Heart right ventricle (tissue), 16 donors: ENCODE results near the gene IL10. TPM values are rescaled to one million over a fixed set of nuclear protein-coding genes. Genes with fewer than 3 reads are reported as not detected.

Source experiments
- ATAC-seq, 8 donors: fragments of 200-7000 bp; cut with Tn5 transposase; one replicate each; pipeline ENCODE4 v1.9.1; 2020; ENCODE audit warnings: mild to moderate bottlenecking in 8 of 8, moderate library complexity in 8 of 8, moderate number of reproducible peaks in 1 of 8
- DNase-seq, 2 donors: peaks; one replicate each; pipeline ENCODE4 v3.0.0-alpha.2; 2020
- H3K27ac ChIP-seq, 10 donors: fragments of 200-600 bp; sonication (generic) in 2 of 10; one replicate each; pipeline versions ENCODE4 v1.5.0 to v1.8.0; 2020 to 2022; ENCODE audit warnings: mild to moderate bottlenecking in 3 of 10
- H3K27me3 ChIP-seq, 7 donors: fragments of 200-600 bp; one replicate each; pipeline ENCODE4 v1.8.0; 2021 to 2022; ENCODE audit warnings: mild to moderate bottlenecking in 2 of 7
- H3K36me3 ChIP-seq, 9 donors: fragments of 200-600 bp; sonication (generic) in 1 of 9; one replicate each; pipeline versions ENCODE4 v1.5.0 to v1.8.0; 2020 to 2022; ENCODE audit warnings: mild to moderate bottlenecking in 2 of 9
- H3K4me1 ChIP-seq, 9 donors: fragments of 200-600 bp; sonication (generic) in 1 of 9; one replicate each; pipeline versions ENCODE4 v1.5.0 to v1.8.0; 2020 to 2022; ENCODE audit warnings: mild to moderate bottlenecking in 4 of 9
- H3K4me3 ChIP-seq, 10 donors: fragments of 200-600 bp; sonication (generic) in 2 of 10; one replicate each; pipeline versions ENCODE4 v1.5.0 to v1.8.0; 2020 to 2022; ENCODE audit warnings: mild to moderate bottlenecking in 7 of 10, moderate library complexity in 2 of 10
- H3K9me3 ChIP-seq, 11 donors: fragments of 200-600 bp in 10 of 11; sonication (generic) in 2 of 11; one replicate each; pipeline versions ENCODE4 v1.5.0 to v1.8.0; 2013 to 2022; ENCODE audit warnings: mild to moderate bottlenecking in 2 of 11, control low read depth in 1 of 11, moderate library complexity in 1 of 11
- CTCF ChIP-seq, 9 donors: fragments of 200-600 bp; sonication (generic) in 2 of 9; IDR thresholded peaks; one replicate each; pipeline versions ENCODE4 v1.5.0 to v1.8.0; 2021 to 2022; ENCODE audit warnings: antibody characterized with exemption in 9 of 9, mild to moderate bottlenecking in 5 of 9, moderate library complexity in 1 of 9
- WGBS, 2 donors: extraction: QIAGEN DNeasy Blood & Tissue Kit; methylation state at CpG; one replicate each; pipeline ENCODE4 v1.1.7; 2013; ENCODE audit warnings: inconsistent platforms in 1 of 2; 5-methylcytosine and 5-hydroxymethylcytosine counted together
- intact Hi-C, 10 donors: fragments of 100-400 bp; cut with DNase I; formaldehyde crosslinking; loops; one replicate each; pipeline versions ENCODE4 v1.11.1 to v1.14.2; 2022
- polyA plus RNA-seq, 2 donors: library from polyadenylated mRNA; stranded (reverse); fragments of 200-250 nt; gene quantifications; one replicate each; pipeline ENCODE4 v1.2.3, GENCODE V29; 2013
- total RNA-seq, 10 donors: library from RNA; stranded (reverse); fragmentation: NEBNext Ultra II Directional in 3 of 10; extraction: Animal tissue kit (Norgen Biotek cat#: 25700) in 3 of 10; gene quantifications; one replicate each; pipeline versions ENCODE4 v1.2.1 to v1.2.4, GENCODE V29; 2021 to 2023
- donor health status: Arrhythmogenic right ventricular cardiomyopathy.
- donor health status: ischemic (EF 13 %, LVEDD 7.1; RV severe dilation, severe dysfunction).
- donor health status: healthy with polysubstance abuse.
- donor health status: DM: no; HTN: yes; CAD: no.
- donor health status: DM: no; HTN: no; CAD: no.
- donor health status: ischemic (EF 25% LVEDD 6.9; RV normal size, moderate dysfunction).
- donor health status: ischemic (EF 25% LVEDD 5.7; RV mildly dilated, moderate dysfunction).
- donor health status: healthy.
- donor health status: DM: yes; HTN: yes; CAD: no.
- donor health status: Ischemic cardiomyopathy.
- donor health status: ischemic (EF 35%, LVEDD 5.7; RV mildly dilated, moderate dysfunction).
- donor health status: nonischemic (EF 11% LVEDD 7.7; RV severe dilation, severe dysfunction).
- donor health status: DM: yes; HTN: yes; CAD: no.
- donor health status: PGD.
- donor health status: ischemic (EF 29% LVEDD 5.4; RV normal size, mild dysfunction).
- donor health status: nonischemic (EF 23%, LVEDD 6.1; RV moderate dilation, normal function).

The IL10 gene
- total and polyA plus RNA-seq, 12 donors, result 0.25 to 2.6 (median 0.78) TPM; not detected in 2

GRCh38 chr1:206725109-206725963 is 47.0 kb downstream of the IL10 start:
- H3K36me3 ChIP-seq, result peaks cover 0 to 20% (median 14%) of the 10 kb centered on the region in 9 donors
- peak overlapping the region in 9 of 10 donors; percentile 12 to 95 (median 86) for H3K27ac ChIP-seq
- peaks cover 35 to 95% (median 84%) of the 10 kb centered on the region in 9 donors for H3K4me1 ChIP-seq
- peak; percentile 30 to 75 (median 54) for TF ChIP-seq CTCF (IDR thresholded peaks at IDR 0.05)
- no peak overlapping the region for H3K4me3 ChIP-seq
- WGBS, 2 donors, result 62 to 68% methylated on average over 9 of the region's 9 CpGs
- DNase-seq (no peak), ATAC-seq (no peak)
- intact Hi-C loops, result loop anchor here (2.0 to 10.0 kb wide), 8 partner anchors 33 to 187 kb away; partner anchors contain the start of gene DYRK3 (in 2 of the 10)
- no peaks in the 10 kb centered on the region for H3K27me3 ChIP-seq
- H3K9me3 ChIP-seq, result no peaks in the 10 kb centered on the region

- H3K4me3 ChIP-seq, result peak overlapping the region in 3 of 10 donors; percentile 6 to 25 (median 17)
- H3K36me3 ChIP-seq, result peaks cover 0 to 6% (median 0%) of the 10 kb centered on the region in 9 donors
- H3K27ac ChIP-seq, result peak overlapping the region; percentile 67 to 95 (median 85)
- TF ChIP-seq CTCF (IDR thresholded peaks at IDR 0.05), result peak in 2 of 9 donors; percentile 7 to 12
- WGBS, 2 donors, result 28 to 43% methylated on average over 12 of the region's 12 CpGs
- intact Hi-C loops, result loop anchor here (2.0 to 10.0 kb wide), 7 partner anchors 31 to 89 kb away; partner anchors contain the start of gene DYRK3 (in 2 of the 10)
- no peaks in the 10 kb centered on the region for H3K9me3 ChIP-seq
- H3K27me3 ChIP-seq, result no peaks in the 10 kb centered on the region
- ATAC-seq, result peak; percentile 41 to 83 (median 67)
- DNase-seq, result peak in 1 of 2 donors; percentile 56
- H3K4me1 ChIP-seq, result peaks cover 39 to 100% (median 98%) of the 10 kb centered on the region in 9 donors
Observed at GRCh38 chr1:206723805-206724472, 48.4 kb downstream of the IL10 start.

- no peak for TF ChIP-seq CTCF (IDR thresholded peaks at IDR 0.05)
- ATAC-seq (peak in 3 of 8 donors; percentile 2 to 13 (median 5)), DNase-seq (no peak)
- H3K27me3 ChIP-seq, result no peaks in the 10 kb centered on the region
- intact Hi-C loops, result loop anchor here in 8 of 10 donors (2.0 to 10.0 kb wide), 5 partner anchors 31 to 89 kb away; partner anchors contain the start of gene DYRK3 (in 2 of the 8)
- H3K4me1 ChIP-seq, result peaks cover 39 to 100% (median 98%) of the 10 kb centered on the region in 9 donors
- H3K9me3 ChIP-seq, result no peaks in the 10 kb centered on the region
- H3K4me3 ChIP-seq, result peak overlapping the region in 4 of 10 donors; percentile 6 to 25 (median 20)
- H3K27ac ChIP-seq, result peak overlapping the region; percentile 67 to 95 (median 85)
- 45 to 63% methylated on average over 4 of the region's 4 CpGs for WGBS, 2 donors
- H3K36me3 ChIP-seq, result peaks cover 0 to under 1% (median 0%) of the 10 kb centered on the region in 9 donors
Observed at GRCh38 chr1:206723462-206723804, 48.9 kb downstream of the IL10 start.
